GM19438 (cell line): ENCODE measurements around the gene HLA-G.
"Not testable (repeated sequence)": the region's sequence is repeated elsewhere in the genome, so short reads cannot be mapped to it uniquely, and the experiment has no call there.

Experiments
- ATAC-seq: cut with Tn5 transposase; IDR thresholded peaks from one replicate; pipeline ENCODE4 v1.9.1; 2021; ENCODE audit warnings: low read depth; ENCODE audit not compliant: unreplicated experiment

HLA-G gene

GRCh38 chr6:29864037-29864810, 36.6 kb downstream of the HLA-G start:
- no peak for ATAC-seq

GRCh38 chr6:29865631-29866030, 38.0 kb downstream of the HLA-G start:
- no peak for ATAC-seq

- ATAC-seq: no peak
These were observed 42.5 kb downstream of the HLA-G start for GRCh38 chr6:29870104-29870503.

GRCh38 chr6:29872791-29873190, 45.2 kb downstream of the HLA-G start:
- no peak for ATAC-seq

- ATAC-seq: no peak
These were observed 47.6 kb downstream of the HLA-G start for GRCh38 chr6:29875257-29875656.

- ATAC-seq: not testable (repeated sequence)
These were observed 48.1 kb downstream of the HLA-G start for GRCh38 chr6:29875734-29876133.
